Brain pericyte (primary cell): ENCODE data around the gene CD6.

ENCODE experiments used
- DNase-seq: peaks from one replicate; pipeline ENCODE4 v3.0.0-alpha.2; 2012; ENCODE audit warnings: low read depth, low spot score

CD6 gene

GRCh38 chr11:60971520-60971919, at the start of gene CD6:
Gene CD6 (plus strand): TSS chr11:60971680. CDS start chr11:60971866, 186 bp downstream.
- DNase-seq: no peak

- DNase-seq: no peak
These were observed 49.6 kb upstream of the CD6 start for GRCh38 chr11:60921777-60922335.

- no peak for DNase-seq
These were observed 48.6 kb upstream of the CD6 start for GRCh38 chr11:60922906-60923305.

GRCh38 chr11:60923326-60923725, 48.2 kb upstream of the CD6 start:
- no peak for DNase-seq

- DNase-seq: no peak
These were observed 47.7 kb upstream of the CD6 start for GRCh38 chr11:60923800-60924109.

- no peak for DNase-seq
These were observed 47.2 kb upstream of the CD6 start, which contains the start of gene TMEM132A for GRCh38 chr11:60924110-60924905. Gene TMEM132A (plus strand): TSS chr11:60924460. CDS start chr11:60924634, 174 bp downstream.

GRCh38 chr11:60924906-60925853, 46.3 kb upstream of the CD6 start:
- DNase-seq: no peak

- DNase-seq: no peak
These were observed 45.6 kb upstream of the CD6 start for GRCh38 chr11:60925868-60926267.

- DNase-seq: no peak
These were observed 45.0 kb upstream of the CD6 start for GRCh38 chr11:60926500-60926899.

GRCh38 chr11:60927061-60927592, 44.4 kb upstream of the CD6 start:
- no peak for DNase-seq

GRCh38 chr11:60927600-60927999, 43.9 kb upstream of the CD6 start:
- DNase-seq: no peak

GRCh38 chr11:60928563-60929001, 42.9 kb upstream of the CD6 start:
- no peak for DNase-seq

- DNase-seq: no peak
These were observed 41.7 kb upstream of the CD6 start for GRCh38 chr11:60929764-60930163.

GRCh38 chr11:60930394-60930793, 41.1 kb upstream of the CD6 start:
- no peak for DNase-seq

- no peak for DNase-seq
These were observed 39.6 kb upstream of the CD6 start for GRCh38 chr11:60931917-60932316.

GRCh38 chr11:60932605-60933356, 38.7 kb upstream of the CD6 start:
- DNase-seq: no peak

GRCh38 chr11:60933416-60934123, 37.9 kb upstream of the CD6 start:
- DNase-seq: no peak

GRCh38 chr11:60934124-60934789, 37.2 kb upstream of the CD6 start:
- no peak for DNase-seq

GRCh38 chr11:60934790-60935605, 36.5 kb upstream of the CD6 start:
- no peak for DNase-seq
